Keratinocyte (primary cell): ENCODE results near the gene PDE6A. TPM values are rescaled to one million over a fixed set of nuclear protein-coding genes. Genes with fewer than 3 reads are reported as not detected.

Source experiments
- DNase-seq: peaks from one replicate; pipeline ENCODE4 v3.0.0-alpha.2; 2011; ENCODE audit warnings: low read depth, missing footprints, low spot score
- FAIRE-seq: peaks from 2 replicates; lab custom pipeline; 2011; peaks lifted over from hg19 to GRCh38; lab: Jason Lieb, UNC
- H2AFZ ChIP-seq: 2 replicates; pipeline ENCODE4 v1.6.0; 2012; ENCODE audit warnings: low read length, control low read depth, inconsistent platforms; ENCODE audit not compliant: control insufficient read depth
- H3K27ac ChIP-seq: 2 replicates; pipeline ENCODE4 v1.5.1; 2011; ENCODE audit warnings: low read length; ENCODE audit not compliant: control insufficient read depth, insufficient read depth
- H3K27me3 ChIP-seq: 3 replicates; pipeline ENCODE4 v1.6.0; 2011; ENCODE audit warnings: low read length; ENCODE audit not compliant: control insufficient read depth, insufficient read depth; ENCODE audit errors: extremely low read depth
- H3K36me3 ChIP-seq, 2 experiments: 2 replicates in 1 of 2; 3 replicates in 1 of 2; pipeline ENCODE4 v1.5.1; 2011; ENCODE audit warnings: low read length in 2 of 2, mild to moderate bottlenecking in 1 of 2; ENCODE audit not compliant: control insufficient read depth in 2 of 2, insufficient read depth in 2 of 2; ENCODE audit errors: extremely low read depth in 1 of 2
- H3K4me1 ChIP-seq: 3 replicates; pipeline ENCODE4 v1.5.1; 2011; ENCODE audit warnings: low read length; ENCODE audit not compliant: control insufficient read depth, insufficient read depth; ENCODE audit errors: extremely low read depth
- H3K4me2 ChIP-seq: 3 replicates; pipeline ENCODE4 v1.6.0; 2011; ENCODE audit warnings: low read depth, low read length; ENCODE audit not compliant: control insufficient read depth, insufficient read depth; ENCODE audit errors: extremely low read depth
- H3K4me3 ChIP-seq, 3 experiments: fragments of 200-600 bp in 1 of 3; sonication (generic) in 1 of 3; 2 replicates in 2 of 3; 3 replicates in 1 of 3; pipeline ENCODE4 v1.5.1; 2011 to 2016; ENCODE audit warnings: low read length in 3 of 3, mild to moderate bottlenecking in 3 of 3, control low read depth in 2 of 3, inconsistent platforms in 1 of 3, low read depth in 1 of 3, mixed read lengths in 1 of 3, mixed run types in 1 of 3, moderate library complexity in 1 of 3; ENCODE audit not compliant: control insufficient read depth in 2 of 3, insufficient read depth in 2 of 3; ENCODE audit errors: extremely low read depth in 1 of 3
- H3K79me2 ChIP-seq: 2 replicates; pipeline ENCODE4 v1.6.0; 2012; ENCODE audit warnings: low read length; ENCODE audit not compliant: control insufficient read depth, insufficient read depth
- H3K9ac ChIP-seq: 3 replicates; pipeline ENCODE4 v1.6.0; 2011; ENCODE audit warnings: low read length; ENCODE audit not compliant: control insufficient read depth, insufficient read depth; ENCODE audit errors: extremely low read depth
- H3K9me1 ChIP-seq: 3 replicates; pipeline ENCODE4 v1.6.0; 2011; ENCODE audit warnings: low read length; ENCODE audit not compliant: control insufficient read depth, insufficient read depth; ENCODE audit errors: extremely low read depth
- H3K9me3 ChIP-seq: 2 replicates; pipeline ENCODE4 v1.5.1; 2012; ENCODE audit warnings: low read depth, low read length; ENCODE audit not compliant: control insufficient read depth
- H4K20me1 ChIP-seq: 3 replicates; pipeline ENCODE4 v1.6.0; 2011; ENCODE audit warnings: low read length; ENCODE audit not compliant: control insufficient read depth, insufficient read depth; ENCODE audit errors: extremely low read depth
- CTCF ChIP-seq, 3 experiments: IDR thresholded peaks in 1 of 3; conservative IDR thresholded peaks in 1 of 3; optimal IDR thresholded peaks in 1 of 3; 2 replicates in 2 of 3; 3 replicates in 1 of 3; pipeline versions ENCODE3 to v1.5.1; 2011; ENCODE audit warnings: low read length in 3 of 3, mild to moderate bottlenecking in 3 of 3, moderate library complexity in 2 of 3, control low read depth in 1 of 3, inconsistent platforms in 1 of 3; ENCODE audit not compliant: insufficient read depth in 2 of 3; ENCODE audit errors: extremely low read depth in 1 of 3
- EZH2 ChIP-seq: IDR thresholded peaks from one replicate; pipeline ENCODE4 v1.6.1; 2012; ENCODE audit warnings: inconsistent platforms, mild to moderate bottlenecking, low read length, moderate library complexity
- dilution Hi-C: fragments of 300-500 bp; cut with MboI; formaldehyde crosslinking; loops from one replicate; pipeline ENCODE4 v1.7.0; 2020; ENCODE audit warnings: low sequenced_read_pairs; ENCODE audit not compliant: extremely low pct_ligation_motif_present
- polyA plus RNA-seq, 5 experiments: library from polyadenylated mRNA; depleted of rRNA in 3 of 5; stranded (reverse) in 3 of 5; stranded (forward) in 1 of 5; unstranded in 1 of 5; fragments of >200 nt; gene quantifications; 1 replicate in 1 of 5; 2 replicates in 3 of 5; 3 replicates in 1 of 5; pipeline versions ENCODE4 v1.2.1 to v1.2.3, GENCODE V29; 2011 to 2012; ENCODE audit warnings: missing spikeins in 2 of 5, low read depth in 1 of 5, low replicate concordance in 1 of 5

The PDE6A gene
- polyA plus RNA-seq, 1 donor (not counting 4 experiments of a cell fraction or from before 2014, with no cell fraction given) = 0.03 TPM

GRCh38 chr5:149833116-149833827 lies 111.3 kb downstream of the PDE6A start:
- Histone ChIP-seq H3K27me3 (no peaks in the 10 kb centered on the region), H4K20me1 (no peaks in the 10 kb centered on the region), H3K9me1 (no peaks in the 10 kb centered on the region), H3K4me3 (no peak overlapping the region), H2AFZ (no peak overlapping the region), H3K4me1 (peaks cover 9% of the 10 kb centered on the region), H3K4me2 (no peak overlapping the region), H3K9me3 (no peaks in the 10 kb centered on the region), H3K79me2 (no peaks in the 10 kb centered on the region), H3K9ac (no peak overlapping the region), H3K27ac (no peak overlapping the region), H3K36me3 (peaks cover 0 to 8% of the 10 kb centered on the region in 2 experiments)
- no peak for TF ChIP-seq EZH2
- TF ChIP-seq CTCF (optimal IDR thresholded peaks at IDR 0.05 in 1 of 3, IDR thresholded peaks at IDR 0.05 in 1 of 3, conservative IDR thresholded peaks at IDR 0.05 in 1 of 3; ENCODE audit: extremely low read depth in 1 of 3, insufficient read depth in 2 of 3, low read length in 3 of 3) = no peak
- FAIRE-seq (no peak), DNase-seq (no peak)
- dilution Hi-C loops = no loop called here

- Histone ChIP-seq H2AFZ (no peak overlapping the region), H3K4me1 (peaks cover 9% of the 10 kb centered on the region), H3K9me3 (no peaks in the 10 kb centered on the region), H3K36me3 (peaks cover 0 to 8% of the 10 kb centered on the region in 2 experiments), H4K20me1 (no peaks in the 10 kb centered on the region), H3K27ac (no peak overlapping the region), H3K79me2 (no peaks in the 10 kb centered on the region), H3K9me1 (no peaks in the 10 kb centered on the region), H3K9ac (no peak overlapping the region), H3K4me2 (no peak overlapping the region), H3K4me3 (no peak overlapping the region), H3K27me3 (no peaks in the 10 kb centered on the region)
- TF ChIP-seq CTCF (optimal IDR thresholded peaks at IDR 0.05 in 1 of 3, IDR thresholded peaks at IDR 0.05 in 1 of 3, conservative IDR thresholded peaks at IDR 0.05 in 1 of 3; ENCODE audit: extremely low read depth in 1 of 3, insufficient read depth in 2 of 3, low read length in 3 of 3) (no peak), EZH2 (no peak)
- dilution Hi-C loops = no loop called here
- DNase-seq (no peak), FAIRE-seq (no peak)
Observed at GRCh38 chr5:149832636-149833035, 112.0 kb downstream of the PDE6A start.
